Activated CD4-positive, alpha-beta T cell treated with anti-CD3 and anti-CD28 coated beads, Interleukin-2, Interleukin-6, amounts not matched to agents 100 ng/mL and 50 ng/mL, durations not matched to agents 16 hours and 8 hours (primary cell): ENCODE measurements around the gene DNAJC10.
"Not testable (repeated sequence)": the region's sequence is repeated elsewhere in the genome, so short reads cannot be mapped to it uniquely, and the experiment has no call there.

ENCODE experiments used
- DNase-seq: peaks from one replicate; pipeline ENCODE4 v3.0.0-alpha.2; 2020

Gene DNAJC10

DNA sequence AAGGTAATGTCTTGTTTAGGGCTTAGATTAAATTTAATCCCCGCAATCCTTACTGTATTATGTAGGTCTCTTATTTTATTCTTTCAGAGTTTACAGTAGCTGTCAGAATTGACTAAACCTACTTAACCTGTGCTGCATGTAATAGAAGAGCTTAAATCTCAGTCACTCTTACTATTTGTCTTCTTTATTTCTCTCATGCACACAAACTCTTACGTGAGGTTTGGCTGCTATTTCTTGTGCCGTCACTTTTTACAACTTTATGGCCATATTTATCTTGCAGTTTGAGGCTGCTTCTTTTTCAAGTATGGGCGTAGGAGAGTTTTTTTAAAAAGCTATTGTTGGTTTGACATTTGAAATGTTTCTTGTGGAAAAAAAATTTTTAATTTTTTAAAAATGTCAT is 12.0 kb downstream of the DNAJC10 start:
- no peak for DNase-seq

DNA sequence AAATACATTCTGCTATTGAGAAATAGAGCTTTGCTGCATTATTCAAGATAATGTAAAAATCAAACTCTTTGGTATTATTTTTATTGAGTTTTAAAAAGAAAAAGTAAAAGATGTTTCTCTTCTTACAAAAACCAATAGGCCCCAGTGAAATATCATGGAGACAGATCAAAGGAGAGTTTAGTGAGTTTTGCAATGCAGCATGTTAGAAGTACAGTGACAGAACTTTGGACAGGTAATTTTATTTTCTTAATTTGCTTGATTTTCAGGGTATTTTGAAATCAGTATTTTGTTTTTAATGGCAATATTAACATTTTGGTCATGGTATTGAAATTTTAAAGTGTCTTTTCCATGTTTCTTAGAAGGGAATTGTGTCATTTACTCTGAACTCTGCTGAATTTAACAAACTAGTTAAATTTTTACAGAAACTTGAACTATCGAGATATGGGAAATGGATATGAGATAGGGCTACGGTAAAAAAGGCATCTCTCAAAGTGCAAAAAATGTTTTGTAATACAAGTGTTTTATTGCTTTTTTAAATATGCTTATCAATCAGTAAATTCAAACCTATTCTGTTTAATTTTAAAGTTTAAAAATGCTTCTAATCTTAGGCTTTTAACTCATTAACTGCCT is 13.8 kb downstream of the DNAJC10 start:
- DNase-seq = no peak

DNA sequence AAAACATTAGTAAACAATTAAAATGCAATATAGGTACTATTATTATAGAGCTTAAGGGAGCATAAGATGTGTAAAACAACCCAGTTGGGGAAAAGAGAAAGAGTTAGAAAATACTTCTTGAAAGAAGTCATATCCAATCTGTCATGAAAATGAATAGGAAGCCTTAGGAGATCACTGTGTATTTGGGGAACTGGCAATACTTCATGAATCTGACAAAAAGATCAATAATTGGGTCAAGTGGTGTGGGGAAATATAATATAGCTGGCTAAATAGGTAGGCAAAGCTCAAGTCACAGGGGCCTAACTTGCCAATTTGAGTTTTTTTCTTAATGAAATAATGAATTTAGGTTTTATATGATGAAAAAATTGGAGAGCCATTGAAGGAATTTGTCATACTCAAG is 14.4 kb downstream of the DNAJC10 start:
- DNase-seq = no peak

DNA sequence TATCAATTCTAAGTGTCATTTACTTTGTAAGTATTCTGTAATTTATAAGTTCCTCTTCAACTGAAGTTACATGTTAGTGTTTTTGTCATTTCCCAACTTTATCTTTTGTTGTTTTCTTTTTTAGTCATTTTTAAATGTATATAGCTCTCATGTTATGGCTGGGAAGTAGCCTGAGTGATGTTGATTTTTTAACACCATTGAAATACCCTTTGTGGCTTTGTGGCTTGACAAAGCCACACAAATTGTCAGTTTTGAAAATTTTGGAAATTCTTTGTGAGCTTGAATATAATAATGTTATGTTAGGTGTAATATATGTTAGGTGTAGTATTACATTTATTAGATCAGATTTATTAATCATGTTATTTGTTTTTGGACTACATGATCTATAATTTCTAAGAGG is 16.7 kb downstream of the DNAJC10 start:
- DNase-seq = no peak

DNA sequence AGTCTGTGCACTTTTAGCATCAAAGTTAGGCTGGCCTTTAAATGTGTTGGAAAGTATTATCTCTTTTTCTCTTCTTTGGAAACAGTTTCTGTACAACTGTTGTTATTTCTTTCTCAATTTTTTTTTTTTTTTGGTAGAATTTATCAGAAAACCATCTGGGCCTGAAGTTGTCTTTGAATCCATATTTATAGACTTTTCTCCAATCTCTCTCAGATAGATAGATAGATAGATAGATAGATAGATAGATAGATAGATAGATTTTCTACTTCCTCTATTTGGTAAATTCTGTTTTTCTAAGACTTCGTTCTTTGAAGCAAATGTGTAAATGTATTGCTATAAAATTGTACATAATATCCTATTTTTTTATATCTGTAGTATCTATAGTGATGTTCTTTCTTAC is 17.5 kb downstream of the DNAJC10 start:
- no peak for DNase-seq

DNA sequence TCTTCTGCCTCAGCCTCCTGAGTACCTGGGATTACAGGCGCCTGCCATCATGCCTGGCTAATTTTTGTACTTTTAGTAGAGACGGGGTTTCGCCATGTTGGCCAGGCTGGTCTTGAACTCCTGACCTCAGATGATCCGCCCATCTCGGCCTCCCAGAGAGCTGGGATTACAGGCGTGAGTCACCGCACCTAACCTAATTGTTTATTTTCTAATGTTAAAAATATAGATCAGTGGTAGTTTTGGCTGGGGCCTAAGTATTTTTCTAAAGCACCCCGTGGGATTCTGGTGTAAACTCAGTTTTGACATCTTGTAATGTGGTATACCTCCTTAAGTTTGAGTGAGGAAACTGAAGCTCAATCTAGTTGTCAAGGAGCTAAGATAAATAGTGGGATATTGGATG is 20.8 kb downstream of the DNAJC10 start:
- not testable (repeated sequence) for DNase-seq

DNA sequence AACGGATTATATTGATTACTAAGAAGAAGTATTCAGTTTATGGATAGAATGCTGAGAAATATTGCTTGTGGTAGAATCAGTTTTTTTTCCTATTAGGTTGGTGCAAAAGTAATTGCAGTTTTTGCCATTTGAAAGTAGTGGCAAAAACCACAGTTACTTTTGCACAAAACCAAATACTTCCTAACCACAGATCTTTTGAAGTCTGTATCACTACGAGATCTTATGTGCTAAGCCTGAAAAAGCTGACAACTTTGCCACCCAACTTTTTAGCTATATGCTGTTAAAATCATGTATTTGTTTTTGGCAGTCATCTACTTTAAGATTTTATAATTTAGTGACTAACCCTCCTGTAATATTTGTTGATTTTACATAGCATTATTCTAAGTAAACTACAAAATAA is 24.6 kb downstream of the DNAJC10 start:
- peak; percentile 20 for DNase-seq

DNA sequence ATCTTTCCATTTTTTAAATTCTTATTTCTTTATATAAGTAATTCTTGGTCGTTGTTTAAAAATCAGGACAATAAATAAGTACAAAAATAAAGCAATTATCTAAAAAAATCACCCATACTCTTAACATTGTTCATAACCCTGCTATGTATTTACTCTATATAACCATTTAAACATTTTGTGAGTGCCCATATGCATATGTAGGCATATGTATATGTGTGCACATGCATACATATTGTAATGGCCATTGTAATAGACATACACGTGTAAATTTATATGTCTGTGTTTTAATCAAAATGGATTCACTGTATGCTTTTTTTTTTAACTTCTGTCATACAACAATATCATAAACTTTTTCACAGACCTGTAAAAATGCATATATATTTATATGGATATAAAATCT is 25.6 kb downstream of the DNAJC10 start:
- no peak for DNase-seq

DNA sequence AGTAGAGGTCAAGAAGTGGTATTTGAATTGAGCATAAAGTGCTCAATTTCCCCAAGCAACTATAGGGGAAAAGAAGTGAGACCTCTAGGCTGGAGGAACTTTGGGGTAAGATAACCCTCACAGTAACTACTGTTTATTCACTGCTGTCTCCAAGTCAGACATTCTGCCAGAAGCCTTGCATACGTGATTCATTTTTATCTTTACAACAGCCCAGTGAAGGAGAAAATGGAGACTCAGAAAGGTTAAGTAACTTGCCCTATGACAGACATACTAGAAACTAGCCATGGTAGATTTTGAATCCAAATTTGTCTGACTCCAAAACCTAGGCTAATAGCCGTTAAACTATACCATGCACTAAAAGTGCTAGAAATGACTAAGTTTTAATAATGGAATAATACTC is 28.4 kb downstream of the DNAJC10 start:
- DNase-seq = no peak

DNA sequence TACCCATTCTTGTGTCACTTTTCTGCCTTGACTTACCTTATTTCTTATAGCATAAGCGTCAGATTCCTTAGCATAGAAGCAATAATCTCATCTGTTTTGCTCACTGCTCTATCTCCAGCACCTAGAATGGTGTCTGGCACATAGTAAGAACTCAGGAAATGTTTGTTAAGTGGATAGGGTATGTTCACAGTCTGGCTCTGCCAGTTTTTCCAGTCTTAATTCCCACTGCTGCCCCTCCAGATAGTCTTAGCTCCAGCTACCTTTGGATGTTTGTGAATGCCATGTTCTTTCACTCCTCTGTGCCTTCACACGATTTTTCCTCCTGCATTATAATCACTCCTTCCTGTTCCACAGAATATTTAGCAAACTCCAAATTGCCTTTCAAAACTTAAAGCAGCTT is 29.0 kb downstream of the DNAJC10 start:
- DNase-seq = no peak

DNA sequence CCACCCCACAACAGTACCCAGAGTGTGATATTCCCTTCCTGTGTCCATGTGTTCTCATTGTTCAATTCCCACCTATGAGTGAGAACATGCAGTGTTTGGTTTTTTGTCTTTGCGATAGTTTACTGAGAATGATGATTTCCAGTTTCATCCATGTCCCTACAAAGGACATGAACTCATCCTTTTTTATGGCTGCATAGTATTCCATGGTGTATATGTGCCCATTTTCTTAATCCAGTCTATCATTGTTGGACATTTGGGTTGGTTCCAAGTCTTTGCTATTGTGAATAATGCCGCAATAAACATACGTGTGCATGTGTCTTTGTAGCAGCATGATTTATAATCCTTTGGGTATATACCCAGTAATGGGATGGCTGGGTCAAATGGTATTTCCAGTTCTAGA is 29.8 kb downstream of the DNAJC10 start:
- not testable (repeated sequence) for DNase-seq

DNA sequence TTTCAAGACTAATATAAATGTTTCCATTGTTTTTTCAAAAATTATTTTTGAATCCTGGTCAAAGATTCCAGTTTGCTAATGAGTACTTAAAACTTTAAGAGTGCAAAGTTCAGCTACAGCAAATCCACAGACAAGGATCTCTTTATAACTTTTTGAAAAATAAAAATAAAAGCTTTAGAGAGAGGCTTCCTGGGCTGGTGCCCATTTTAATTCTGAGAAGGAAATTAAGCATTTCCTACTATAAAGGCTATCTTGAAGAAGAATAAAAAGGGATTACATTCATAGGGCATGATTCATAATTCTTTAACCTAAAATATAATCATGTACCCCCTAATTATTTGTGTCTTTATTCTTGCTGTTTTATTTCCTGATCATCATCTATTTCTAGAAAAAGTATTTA is 38.2 kb downstream of the DNAJC10 start:
- DNase-seq = no peak

DNA sequence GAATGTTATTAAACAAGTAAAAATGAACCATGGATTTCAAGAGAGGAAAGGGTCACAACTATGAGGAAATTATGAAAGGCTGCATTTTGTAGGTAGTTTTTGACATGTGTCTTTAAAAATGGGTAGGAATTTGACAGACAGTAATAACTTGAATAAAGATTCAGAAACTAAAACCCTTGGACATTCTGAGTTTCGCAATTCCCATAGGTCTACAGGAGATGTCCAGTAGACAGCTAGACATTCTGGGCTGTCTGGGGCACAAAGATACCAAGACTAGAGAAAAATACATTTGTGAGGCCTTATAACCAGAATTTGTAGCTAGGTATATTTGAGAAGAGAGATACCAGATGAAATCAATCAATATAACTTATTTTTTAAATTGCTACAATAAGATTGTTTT is 42.3 kb downstream of the DNAJC10 start:
- DNase-seq = no peak

DNA sequence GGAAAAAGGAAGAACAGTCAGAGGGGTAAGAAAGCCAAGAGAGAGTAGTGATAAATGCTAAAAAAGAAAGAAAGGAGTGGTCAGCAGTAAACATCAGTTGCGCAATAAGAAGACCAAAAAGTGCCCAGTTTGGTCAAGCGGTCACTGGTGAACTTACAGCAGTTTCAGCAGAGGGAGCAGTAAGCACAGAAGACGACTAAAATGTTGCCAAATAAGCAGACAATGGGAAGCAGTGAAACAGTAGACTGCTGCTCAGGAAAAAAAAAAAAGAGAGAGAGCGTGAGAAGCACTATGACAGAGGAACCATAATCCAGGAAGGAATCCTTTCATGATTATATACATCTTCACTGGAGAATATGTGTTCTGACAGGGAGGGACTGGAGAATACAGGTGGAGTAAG is 45.8 kb downstream of the DNAJC10 start:
- DNase-seq = no peak

DNA sequence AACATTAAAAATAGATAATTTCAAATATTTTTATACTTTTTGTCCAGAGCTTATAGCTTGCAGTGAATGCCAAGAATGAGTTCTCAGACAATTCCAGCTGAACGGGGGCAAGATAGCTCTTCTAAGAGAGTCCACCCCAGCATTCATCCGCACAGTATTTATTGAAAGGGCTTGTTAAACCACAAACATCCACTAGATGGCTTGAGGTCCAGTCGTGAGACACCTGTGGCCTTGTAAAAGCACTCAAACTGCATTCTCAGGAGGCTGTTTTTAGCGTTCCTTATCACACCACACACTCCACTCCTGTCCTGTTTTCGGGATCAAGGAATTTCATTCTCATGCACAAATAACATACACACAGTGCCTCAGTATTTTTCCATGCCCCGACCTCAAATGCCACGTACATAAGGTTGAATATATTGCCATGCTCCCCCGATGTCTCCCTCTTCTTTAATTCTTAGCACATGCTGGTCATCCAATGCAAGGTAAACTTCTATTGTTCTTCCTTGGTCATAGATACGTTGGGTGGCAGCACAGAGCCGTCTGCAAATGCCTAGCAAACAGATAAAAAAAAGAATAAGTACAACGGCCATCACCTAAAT is 47.4 kb downstream of the DNAJC10 start:
- peak; percentile 22 for DNase-seq

DNA sequence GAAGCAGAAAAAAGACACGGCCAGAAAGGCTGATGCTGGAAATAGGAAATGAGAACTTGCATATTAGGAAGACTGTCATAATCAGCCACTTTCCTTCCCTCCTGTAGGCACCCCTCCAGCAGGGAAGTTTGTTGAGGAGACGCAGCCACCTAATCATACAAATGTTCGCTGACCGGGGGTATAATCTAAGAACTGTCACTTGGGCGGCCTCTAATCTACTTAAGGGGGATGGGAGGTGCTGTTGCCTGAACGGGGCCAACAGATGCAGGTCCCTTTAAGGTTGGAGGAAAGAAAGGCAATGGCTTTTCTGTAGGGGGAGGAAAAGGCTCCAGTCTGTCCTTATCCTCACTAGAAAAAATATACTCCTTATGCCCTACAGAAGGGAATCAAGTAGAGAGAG is 50.6 kb downstream of the DNAJC10 start:
- DNase-seq = no peak

DNA sequence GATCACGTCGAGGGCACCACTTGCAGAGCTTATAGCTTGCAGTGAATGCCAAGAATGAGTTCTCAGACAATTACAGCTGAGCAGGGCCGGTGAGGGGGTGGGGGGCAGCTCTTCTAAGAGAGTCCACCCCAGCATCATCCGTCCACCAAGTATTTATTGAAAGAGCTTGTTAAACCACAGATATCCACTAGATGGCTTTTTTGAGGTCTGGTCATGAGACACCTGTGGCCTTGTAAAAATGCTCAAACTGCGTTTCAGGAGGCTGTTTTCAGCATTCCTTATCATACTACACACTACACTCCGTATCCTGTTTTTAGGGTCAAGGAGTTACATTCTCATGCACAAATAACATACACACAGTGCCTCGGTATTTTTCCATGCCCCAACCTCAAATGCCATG is 51.5 kb downstream of the DNAJC10 start:
- DNase-seq = peak; percentile 5

DNA sequence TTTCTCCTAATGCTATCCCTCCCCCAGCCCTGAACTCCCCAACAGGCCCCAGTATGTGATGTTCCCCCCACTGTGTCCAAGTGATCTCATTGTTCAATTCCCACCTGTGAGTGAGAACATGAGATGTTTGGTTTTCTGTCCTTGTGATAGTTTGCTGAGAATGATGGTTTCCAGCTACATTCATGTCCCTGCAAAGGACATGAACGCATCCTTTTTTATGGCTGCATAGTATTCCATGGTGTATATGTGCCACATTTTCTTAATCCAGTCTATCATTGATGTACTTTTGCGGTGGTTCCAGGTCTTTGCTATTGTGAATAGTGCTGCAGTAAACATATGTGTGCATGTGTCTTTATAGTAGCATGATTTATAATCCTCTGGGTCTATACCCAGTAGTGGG is 52.9 kb downstream of the DNAJC10 start:
- not testable (repeated sequence) for DNase-seq

DNA sequence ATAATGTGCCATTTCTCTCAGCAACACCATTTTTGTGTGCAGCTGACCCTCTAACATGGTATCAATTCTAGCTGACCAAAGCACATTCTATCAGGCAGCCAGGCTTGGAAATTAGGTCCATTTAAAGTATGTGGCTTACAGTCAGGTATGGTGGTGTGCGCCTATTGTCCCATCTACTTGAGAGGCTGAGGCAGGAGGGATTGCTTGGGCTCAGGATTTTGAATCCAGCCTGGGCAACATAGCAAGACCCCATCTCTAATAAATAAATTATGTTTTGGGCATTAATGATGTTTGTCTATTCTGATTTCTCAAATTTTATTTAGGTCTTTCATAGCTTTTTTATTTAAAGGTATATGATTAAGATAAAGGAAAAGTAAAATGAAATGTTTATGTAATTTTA is 63.3 kb downstream of the DNAJC10 start:
- DNase-seq = no peak

DNA sequence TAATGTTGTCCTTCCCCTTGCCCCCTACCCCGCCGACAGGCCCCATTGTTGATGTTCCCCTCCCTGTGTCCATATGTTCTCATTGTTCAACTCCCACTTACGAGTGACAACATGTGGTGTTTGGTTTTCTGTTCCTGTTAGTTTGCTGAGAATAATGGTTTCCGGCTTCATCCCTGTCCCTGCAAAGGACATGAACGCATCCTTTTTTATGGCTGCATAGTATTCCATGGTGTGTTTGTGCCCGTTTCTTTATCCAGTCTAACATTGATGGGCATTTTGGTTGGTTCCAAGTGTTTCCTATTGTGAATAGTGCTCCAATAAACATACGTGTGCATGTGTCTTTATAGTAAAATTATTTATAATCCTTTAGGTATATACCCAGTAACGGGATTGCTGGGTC is 65.0 kb downstream of the DNAJC10 start:
- DNase-seq = not testable (repeated sequence)

DNA sequence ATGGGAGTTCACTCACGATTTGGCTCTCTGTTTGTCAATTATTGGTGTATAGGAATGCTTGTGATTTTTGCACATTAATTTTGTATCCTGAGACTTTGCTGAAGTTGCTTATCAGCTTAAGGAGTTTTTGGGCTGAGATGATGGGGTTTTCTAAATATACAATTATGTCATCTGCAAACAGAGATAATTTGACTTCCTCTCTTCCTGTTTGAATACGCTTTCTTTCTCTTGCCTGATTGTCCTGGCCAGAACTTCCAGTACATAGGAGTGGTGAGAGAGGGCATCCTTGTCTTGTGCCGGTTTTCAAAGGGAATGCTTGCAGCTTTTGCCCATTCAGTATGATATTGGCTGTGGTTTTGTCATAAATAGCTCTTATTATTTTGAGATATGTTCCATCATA is 66.6 kb downstream of the DNAJC10 start:
- DNase-seq = not testable (repeated sequence)

DNA sequence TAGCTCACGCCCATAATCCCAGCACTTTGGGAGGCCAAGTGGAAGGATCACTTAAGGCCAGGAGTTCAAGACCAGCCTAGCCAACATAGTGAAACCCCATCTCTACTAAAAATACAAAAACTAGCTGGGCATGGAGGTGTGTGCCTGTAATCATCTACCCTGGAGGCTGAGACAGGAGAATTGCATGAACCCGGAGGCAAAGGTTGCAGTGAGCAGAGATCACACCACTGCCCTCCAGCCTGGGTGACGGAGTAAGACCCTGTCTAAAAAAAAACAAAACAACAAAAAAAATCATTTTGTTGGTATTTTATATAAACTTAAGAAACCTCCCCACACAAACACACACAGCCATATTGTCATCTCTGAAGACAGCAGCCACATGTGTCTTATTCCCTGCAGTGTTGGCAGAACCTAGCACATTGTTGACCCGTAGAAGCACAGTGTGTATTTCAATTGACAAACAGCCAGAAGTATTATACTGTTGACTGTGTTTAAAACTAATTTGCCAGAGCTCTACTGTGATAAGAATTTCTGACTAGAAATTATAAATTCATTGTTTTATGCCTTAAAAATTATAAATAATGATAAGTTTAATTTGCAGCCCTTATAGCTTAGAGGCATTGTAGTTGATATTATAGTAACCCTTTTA is 68.1 kb downstream of the DNAJC10 start:
- DNase-seq = no peak

DNA sequence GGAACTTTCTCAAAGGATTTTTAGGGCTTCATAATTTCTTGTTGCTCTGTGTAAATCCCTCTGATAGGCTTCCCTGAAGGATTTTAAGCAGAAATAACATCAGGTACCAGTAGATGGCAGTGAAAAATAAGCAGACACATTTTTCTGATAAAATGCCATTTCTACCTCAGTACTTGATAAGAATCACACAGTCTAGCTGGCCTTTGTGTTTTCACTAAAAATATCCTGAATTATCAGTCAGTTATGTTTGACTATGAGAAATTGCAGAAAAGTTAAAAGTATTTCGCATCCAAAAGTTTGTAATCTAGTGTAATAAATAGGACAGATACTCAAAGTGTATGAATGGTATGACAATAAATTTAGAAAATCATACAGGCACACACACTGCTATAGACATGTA is 68.7 kb downstream of the DNAJC10 start:
- no peak for DNase-seq

DNA sequence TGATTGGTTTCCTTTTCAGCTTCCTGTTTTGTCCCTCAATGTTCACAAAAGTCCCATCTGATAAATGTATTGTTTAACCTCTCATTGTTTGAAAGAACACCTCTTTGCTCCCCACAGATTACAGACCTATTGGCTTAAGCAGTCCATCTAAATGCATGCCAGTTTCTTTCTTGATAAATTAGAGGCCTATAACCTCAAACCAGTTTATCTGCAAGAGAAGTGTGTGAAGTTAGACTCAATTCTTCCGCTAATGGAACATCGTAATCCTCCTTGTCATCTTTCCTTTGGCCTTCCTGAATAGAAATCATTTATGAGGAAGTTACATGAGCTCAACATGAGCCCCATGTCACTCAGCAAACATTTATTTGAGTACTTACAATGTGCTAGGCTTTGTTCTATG is 76.4 kb downstream of the DNAJC10 start:
- DNase-seq = no peak

DNA sequence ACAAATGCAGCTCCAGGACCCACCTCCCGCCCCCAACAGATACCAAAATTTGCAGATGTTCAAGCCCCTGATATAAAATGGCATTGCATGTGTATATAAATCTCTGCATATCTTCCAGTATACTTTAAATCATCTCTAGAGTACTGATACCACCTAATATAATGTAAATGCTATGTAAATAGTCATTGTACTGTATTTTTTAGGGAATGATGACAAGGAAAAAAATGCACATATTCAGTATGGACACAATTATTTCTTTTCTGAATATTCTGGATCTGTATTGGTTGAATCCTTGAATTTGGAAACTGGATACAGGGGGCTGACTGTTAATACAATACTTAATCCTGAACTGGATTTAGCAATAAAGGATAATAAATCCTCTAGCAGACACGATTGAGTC is 82.7 kb downstream of the DNAJC10 start:
- DNase-seq = no peak
